ENCODE measurements around the gene ZNF407. TPM values are rescaled to one million over a fixed set of nuclear protein-coding genes. Genes with fewer than 3 reads are reported as not detected.
A peak's percentile ranks its signal among the peaks of the same experiment; 100 is the strongest.

ZNF407 gene
- total RNA-seq, 6 experiments from 2014 or later = 4.3 to 8.0 (median 5.7) TPM

DNA sequence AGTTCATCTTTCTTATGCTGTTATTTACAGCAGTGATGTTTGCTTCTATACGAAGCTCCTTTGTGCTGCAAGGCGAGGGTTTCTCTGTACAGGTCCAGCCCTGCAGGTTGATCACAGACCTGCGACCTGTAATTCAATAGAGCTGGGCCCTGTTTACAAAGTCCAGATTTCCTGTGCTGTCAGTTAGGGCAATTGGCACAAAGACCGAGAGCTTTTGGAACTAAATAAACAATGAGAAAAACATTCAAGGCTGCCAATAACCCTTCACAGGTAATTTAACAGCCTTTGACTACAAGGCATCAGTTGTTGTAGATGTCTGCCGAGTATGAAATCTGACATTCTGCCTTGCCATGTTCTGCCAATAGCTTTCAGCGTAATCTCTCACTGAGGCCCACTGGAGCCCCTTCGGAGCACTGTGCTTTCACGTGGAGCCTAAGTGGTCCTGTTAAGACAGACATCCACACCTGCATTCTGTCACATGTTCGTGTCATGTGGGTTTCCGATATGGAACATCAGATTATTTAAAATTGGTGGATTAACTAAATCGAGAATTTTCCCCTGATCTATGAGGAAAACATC lies 378.8 kb downstream of the ZNF407 start:
- ATAC-seq (peak; percentile 99), DNase-seq (peak in 1 of 3 donors; percentile 67)
- 60% methylated on average over 10 of the region's 11 CpGs for WGBS (ENCODE audit: insufficient coverage, low coverage, low lambda C conversion rate, missing lambda C conversion rate)
- Histone ChIP-seq H3K27ac (no peak overlapping the region), H3K9me3 (no peaks in the 10 kb centered on the region), H3K4me1 (peaks cover 0 to 12% (median 4%) of the 10 kb centered on the region in 4 donors), H3K36me3 (no peaks in the 10 kb centered on the region), H3K27me3 (no peaks in the 10 kb centered on the region), H3K4me3 (no peak overlapping the region)
- TF ChIP-seq POLR2A (IDR thresholded peaks at IDR 0.05) = no peak
- TF ChIP-seq, protein P1, sequence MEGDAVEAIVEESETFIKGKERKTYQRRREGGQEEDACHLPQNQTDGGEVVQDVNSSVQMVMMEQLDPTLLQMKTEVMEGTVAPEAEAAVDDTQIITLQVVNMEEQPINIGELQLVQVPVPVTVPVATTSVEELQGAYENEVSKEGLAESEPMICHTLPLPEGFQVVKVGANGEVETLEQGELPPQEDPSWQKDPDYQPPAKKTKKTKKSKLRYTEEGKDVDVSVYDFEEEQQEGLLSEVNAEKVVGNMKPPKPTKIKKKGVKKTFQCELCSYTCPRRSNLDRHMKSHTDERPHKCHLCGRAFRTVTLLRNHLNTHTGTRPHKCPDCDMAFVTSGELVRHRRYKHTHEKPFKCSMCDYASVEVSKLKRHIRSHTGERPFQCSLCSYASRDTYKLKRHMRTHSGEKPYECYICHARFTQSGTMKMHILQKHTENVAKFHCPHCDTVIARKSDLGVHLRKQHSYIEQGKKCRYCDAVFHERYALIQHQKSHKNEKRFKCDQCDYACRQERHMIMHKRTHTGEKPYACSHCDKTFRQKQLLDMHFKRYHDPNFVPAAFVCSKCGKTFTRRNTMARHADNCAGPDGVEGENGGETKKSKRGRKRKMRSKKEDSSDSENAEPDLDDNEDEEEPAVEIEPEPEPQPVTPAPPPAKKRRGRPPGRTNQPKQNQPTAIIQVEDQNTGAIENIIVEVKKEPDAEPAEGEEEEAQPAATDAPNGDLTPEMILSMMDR (IDR thresholded peaks at IDR 0.05) = peak in 2 of 4 donors; percentile 8 to 13
- intact Hi-C loops (cut with DNase I) = no loop called here

DNA sequence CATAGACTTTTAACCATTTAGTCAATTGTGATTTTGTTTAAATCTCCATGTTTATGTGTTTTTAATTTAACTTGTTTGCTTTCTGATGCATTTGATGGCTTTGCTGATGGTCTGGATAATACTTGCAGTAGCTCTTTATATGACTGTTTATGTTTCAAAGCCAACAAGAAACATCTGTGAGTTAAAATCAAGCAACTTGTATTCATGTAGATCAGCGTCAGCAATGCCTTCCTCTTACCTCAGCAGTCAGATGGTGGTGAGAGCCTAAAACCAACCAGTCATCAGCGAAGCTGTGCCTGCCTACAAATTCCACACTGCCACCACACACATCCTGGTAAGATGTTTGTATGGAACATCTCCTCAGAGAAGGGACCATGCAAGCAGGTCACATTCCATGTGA lies 379.4 kb downstream of the ZNF407 start:
- Histone ChIP-seq H3K27ac (no peak overlapping the region), H3K4me1 (peaks cover 0 to 12% (median 4%) of the 10 kb centered on the region in 4 donors), H3K4me3 (no peak overlapping the region), H3K9me3 (no peaks in the 10 kb centered on the region), H3K27me3 (no peaks in the 10 kb centered on the region), H3K36me3 (no peaks in the 10 kb centered on the region)
- intact Hi-C loops (cut with DNase I) = no loop called here
- DNase-seq = no peak
- no peak for ATAC-seq
- WGBS (ENCODE audit: insufficient coverage, low coverage, low lambda C conversion rate, missing lambda C conversion rate) = 100% methylated on average over 1 of the region's 2 CpGs
- TF ChIP-seq POLR2A (IDR thresholded peaks at IDR 0.05) = no peak
- TF ChIP-seq, protein P1 (IDR thresholded peaks at IDR 0.05) = no peak

DNA sequence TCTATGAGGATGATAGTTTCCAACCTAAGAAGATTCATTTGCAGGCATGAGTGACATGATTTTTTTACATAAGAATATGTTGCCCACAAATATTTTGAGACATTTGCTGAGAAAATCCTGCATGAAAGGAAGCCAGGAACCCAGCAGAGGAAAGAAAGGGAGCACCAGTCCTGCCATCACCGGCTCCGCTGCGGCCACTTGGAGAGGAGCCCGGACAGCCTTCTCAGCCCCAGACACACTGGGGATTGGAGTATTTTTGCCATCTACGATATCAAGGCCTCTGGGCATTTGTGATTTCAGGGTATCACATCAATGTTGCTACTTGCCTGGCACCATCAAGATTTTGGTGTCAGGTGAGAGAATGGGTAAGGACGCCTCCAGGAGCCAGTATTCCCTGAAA lies 383.0 kb downstream of the ZNF407 start:
- no CpG with 5 or more reads among the region's 6 CpGs for WGBS (ENCODE audit: insufficient coverage, low coverage, low lambda C conversion rate, missing lambda C conversion rate)
- TF ChIP-seq POLR2A (IDR thresholded peaks at IDR 0.05) = no peak
- TF ChIP-seq, protein P1 (IDR thresholded peaks at IDR 0.05) = no peak
- Histone ChIP-seq H3K27ac (no peak overlapping the region), H3K4me1 (peaks cover 0 to 12% (median 4%) of the 10 kb centered on the region in 4 donors), H3K9me3 (no peaks in the 10 kb centered on the region), H3K4me3 (no peak overlapping the region), H3K36me3 (no peaks in the 10 kb centered on the region), H3K27me3 (no peaks in the 10 kb centered on the region)
- DNase-seq (no peak), ATAC-seq (no peak)
- intact Hi-C loops (cut with DNase I) = no loop called here

DNA sequence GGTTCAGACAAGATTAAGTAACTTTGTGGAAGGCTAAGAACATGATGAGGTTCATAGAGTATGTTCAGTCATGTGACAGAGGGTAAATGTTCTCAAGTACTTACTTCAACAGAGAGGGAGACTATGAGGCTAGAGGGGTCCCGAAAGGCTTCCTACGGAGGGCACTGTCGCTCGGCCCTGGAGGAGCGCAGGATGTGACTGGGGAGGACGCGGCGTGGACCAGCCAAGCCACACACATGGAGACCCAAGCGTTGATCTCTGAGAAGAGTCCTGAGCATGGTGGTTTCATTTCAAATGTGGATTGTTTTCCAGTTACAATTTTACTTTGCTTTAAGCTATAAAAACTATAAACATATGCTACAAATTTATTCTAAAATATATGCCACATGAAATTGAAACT lies 383.8 kb downstream of the ZNF407 start:
- no peak overlapping the region for H3K4me3 ChIP-seq
- WGBS (ENCODE audit: insufficient coverage, low coverage, low lambda C conversion rate, missing lambda C conversion rate) = 97% methylated on average over 9 of the region's 9 CpGs
- intact Hi-C loops (cut with DNase I) = no loop called here
- TF ChIP-seq POLR2A (IDR thresholded peaks at IDR 0.05) = no peak
- TF ChIP-seq, protein P1 (IDR thresholded peaks at IDR 0.05) = no peak
- H3K27me3 ChIP-seq = no peaks in the 10 kb centered on the region
- no peaks in the 10 kb centered on the region for H3K36me3 ChIP-seq
- no peak for DNase-seq
- no peaks in the 10 kb centered on the region for H3K9me3 ChIP-seq
- H3K4me1 ChIP-seq = peaks cover 0 to 4% (median 1%) of the 10 kb centered on the region in 4 donors
- no peak overlapping the region for H3K27ac ChIP-seq
- ATAC-seq = no peak
